Subcutaneous abdominal adipose tissue (tissue), 5 donors: ENCODE results near the gene CLDN6.
"Not testable (repeated sequence)": the region's sequence is repeated elsewhere in the genome, so short reads cannot be mapped to it uniquely, and the experiment has no call there.

ENCODE experiments used
- H3K27ac ChIP-seq: one replicate; pipeline ENCODE4 v1.7.0; 2013; ENCODE audit warnings: low read depth, mild to moderate bottlenecking, inconsistent platforms, low read length, moderate library complexity
- H3K27me3 ChIP-seq, 5 donors: one replicate each; pipeline ENCODE4 v1.7.0; 2013; ENCODE audit warnings: low read length in 5 of 5, inconsistent platforms in 1 of 5; ENCODE audit not compliant: control insufficient read depth in 5 of 5, insufficient read depth in 4 of 5
- H3K36me3 ChIP-seq, 5 donors: one replicate each; pipeline ENCODE4 v1.7.0; 2013; ENCODE audit warnings: low read length in 5 of 5; ENCODE audit not compliant: control insufficient read depth in 5 of 5, insufficient read depth in 5 of 5
- H3K4me1 ChIP-seq, 5 donors: one replicate each; pipeline ENCODE4 v1.7.0; 2013; ENCODE audit warnings: low read length in 5 of 5, mild to moderate bottlenecking in 3 of 5, moderate library complexity in 1 of 5; ENCODE audit not compliant: control insufficient read depth in 5 of 5, insufficient read depth in 5 of 5
- H3K4me3 ChIP-seq, 5 donors: one replicate each; pipeline ENCODE4 v1.7.0; 2013; ENCODE audit warnings: low read length in 5 of 5, low read depth in 1 of 5
- H3K9ac ChIP-seq, 5 donors: one replicate each; pipeline ENCODE4 v1.7.0; 2013; ENCODE audit warnings: low read length in 5 of 5, mild to moderate bottlenecking in 4 of 5, moderate library complexity in 3 of 5
- H3K9me3 ChIP-seq, 5 donors: one replicate each; pipeline ENCODE4 v1.7.0; 2013; ENCODE audit warnings: low read length in 5 of 5; ENCODE audit not compliant: control insufficient read depth in 5 of 5
- donor health status: healthy.
- donor health status: healthy.
- donor health status: healthy.
- donor health status: healthy.
- donor health status: healthy.

CLDN6 gene

GRCh38 chr16:3059041-3059722 is 41.2 kb upstream of the CLDN6 start:
- H3K9ac ChIP-seq, result peak overlapping the region; percentile 48 to 89 (median 74)
- no peaks in the 10 kb centered on the region for H3K9me3 ChIP-seq
- peak overlapping the region in 4 of 5 donors; percentile 63 to 80 (median 76) for H3K4me3 ChIP-seq
- peak overlapping the region; percentile 86 for H3K27ac ChIP-seq
- peaks cover 0 to 6% (median under 1%) of the 10 kb centered on the region in 5 donors for H3K36me3 ChIP-seq
- H3K4me1 ChIP-seq, result peaks cover 0 to 32% (median 21%) of the 10 kb centered on the region in 5 donors
- no peaks in the 10 kb centered on the region for H3K27me3 ChIP-seq

- peaks cover 0 to 32% (median 21%) of the 10 kb centered on the region in 5 donors for H3K4me1 ChIP-seq
- peaks cover 0 to 11% (median 3%) of the 10 kb centered on the region in 5 donors for H3K36me3 ChIP-seq
- H3K27me3 ChIP-seq, result no peaks in the 10 kb centered on the region
- peak overlapping the region in 4 of 5 donors; percentile 61 to 80 (median 76) for H3K4me3 ChIP-seq
- no peaks in the 10 kb centered on the region for H3K9me3 ChIP-seq
- H3K27ac ChIP-seq, result peak overlapping the region; percentile 86
- H3K9ac ChIP-seq, result peak overlapping the region in 4 of 5 donors; percentile 66 to 89 (median 78)
Observed at GRCh38 chr16:3058139-3059030, 40.4 kb upstream of the CLDN6 start.

- H3K4me3 ChIP-seq, result peak overlapping the region in 2 of 5 donors; percentile 74 to 80
Observed at GRCh38 chr16:3057181-3058138, 39.5 kb upstream of the CLDN6 start.

GRCh38 chr16:3056336-3057180 is 38.6 kb upstream of the CLDN6 start:
- no peaks in the 10 kb centered on the region for H3K9me3 ChIP-seq
- no peak overlapping the region for H3K9ac ChIP-seq
- H3K4me3 ChIP-seq, result no peak overlapping the region
- no peak overlapping the region for H3K27ac ChIP-seq
- peaks cover 0 to 11% (median 3%) of the 10 kb centered on the region in 5 donors for H3K36me3 ChIP-seq
- peaks cover 0 to 32% (median 21%) of the 10 kb centered on the region in 5 donors for H3K4me1 ChIP-seq
- H3K27me3 ChIP-seq, result peaks cover 0 to under 1% (median 0%) of the 10 kb centered on the region in 5 donors

More at GRCh38 chr16:3057181-3058138, 39.5 kb upstream of the CLDN6 start:
- H3K9ac ChIP-seq, result no peak overlapping the region
- H3K4me1 ChIP-seq, result peaks cover 0 to 32% (median 21%) of the 10 kb centered on the region in 5 donors
- H3K27me3 ChIP-seq, result no peaks in the 10 kb centered on the region
- peaks cover 0 to 11% (median 3%) of the 10 kb centered on the region in 5 donors for H3K36me3 ChIP-seq
- H3K9me3 ChIP-seq, result no peaks in the 10 kb centered on the region
- H3K27ac ChIP-seq, result no peak overlapping the region

- H3K9ac ChIP-seq, H3K27ac ChIP-seq, H3K27me3 ChIP-seq, H3K4me3 ChIP-seq, H3K9me3 ChIP-seq: not testable (repeated sequence)
- peaks cover 0 to 32% (median 21%) of the 10 kb centered on the region in 5 donors for H3K4me1 ChIP-seq
- H3K36me3 ChIP-seq, result peaks cover 0 to 11% (median 3%) of the 10 kb centered on the region in 5 donors
Observed at GRCh38 chr16:3055734-3056115, 37.7 kb upstream of the CLDN6 start.

- no peak overlapping the region for H3K4me3 ChIP-seq
- H3K27me3 ChIP-seq, result peaks cover 0 to 10% (median 8%) of the 10 kb centered on the region in 5 donors
- H3K9ac ChIP-seq, result no peak overlapping the region
- peaks cover 0 to 29% (median 20%) of the 10 kb centered on the region in 5 donors for H3K4me1 ChIP-seq
- no peaks in the 10 kb centered on the region for H3K9me3 ChIP-seq
- H3K27ac ChIP-seq, result no peak overlapping the region
- H3K36me3 ChIP-seq, result peaks cover 0 to 11% (median 3%) of the 10 kb centered on the region in 5 donors
Observed at GRCh38 chr16:3054965-3055733, 37.2 kb upstream of the CLDN6 start.

- peaks cover 15 to 24% (median 22%) of the 10 kb centered on the region in 5 donors for H3K27me3 ChIP-seq
- H3K4me1 ChIP-seq, result peaks cover 0 to 14% (median 5%) of the 10 kb centered on the region in 5 donors
- not testable (repeated sequence) for H3K9ac ChIP-seq, H3K9me3 ChIP-seq, H3K4me3 ChIP-seq, H3K27ac ChIP-seq
- H3K36me3 ChIP-seq, result peaks cover 0 to 11% (median 3%) of the 10 kb centered on the region in 5 donors
Observed at GRCh38 chr16:3053330-3053710, 35.3 kb upstream of the CLDN6 start.

- peaks cover 20 to 30% (median 25%) of the 10 kb centered on the region in 5 donors for H3K27me3 ChIP-seq
- H3K4me3 ChIP-seq, H3K4me1 ChIP-seq, H3K9me3 ChIP-seq, H3K27ac ChIP-seq, H3K9ac ChIP-seq: not testable (repeated sequence)
- peaks cover 0 to 11% (median 3%) of the 10 kb centered on the region in 5 donors for H3K36me3 ChIP-seq
Observed at GRCh38 chr16:3052571-3053329, 34.8 kb upstream of the CLDN6 start.
